Astrocyte (in vitro differentiated cells and primary cell): Measurements from ENCODE around the gene CCSER1.

Experiments
- EZH2 ChIP-seq: IDR thresholded peaks from 2 replicates; pipeline ENCODE4 v1.6.1; 2012; ENCODE audit warnings: mild to moderate bottlenecking, low read length, inconsistent platforms; ENCODE audit not compliant: insufficient read depth
- TF ChIP-seq, protein P1 (sequence below): IDR thresholded peaks from 2 replicates; pipeline ENCODE4 v1.5.1; 2011; ENCODE audit warnings: low read depth, mild to moderate bottlenecking, inconsistent platforms, low read length, moderate library complexity; ENCODE audit not compliant: insufficient read depth

GRCh38 chr4:91298824-91299223 is 1171.6 kb downstream of the CCSER1 start:
- TF ChIP-seq, protein P1, sequence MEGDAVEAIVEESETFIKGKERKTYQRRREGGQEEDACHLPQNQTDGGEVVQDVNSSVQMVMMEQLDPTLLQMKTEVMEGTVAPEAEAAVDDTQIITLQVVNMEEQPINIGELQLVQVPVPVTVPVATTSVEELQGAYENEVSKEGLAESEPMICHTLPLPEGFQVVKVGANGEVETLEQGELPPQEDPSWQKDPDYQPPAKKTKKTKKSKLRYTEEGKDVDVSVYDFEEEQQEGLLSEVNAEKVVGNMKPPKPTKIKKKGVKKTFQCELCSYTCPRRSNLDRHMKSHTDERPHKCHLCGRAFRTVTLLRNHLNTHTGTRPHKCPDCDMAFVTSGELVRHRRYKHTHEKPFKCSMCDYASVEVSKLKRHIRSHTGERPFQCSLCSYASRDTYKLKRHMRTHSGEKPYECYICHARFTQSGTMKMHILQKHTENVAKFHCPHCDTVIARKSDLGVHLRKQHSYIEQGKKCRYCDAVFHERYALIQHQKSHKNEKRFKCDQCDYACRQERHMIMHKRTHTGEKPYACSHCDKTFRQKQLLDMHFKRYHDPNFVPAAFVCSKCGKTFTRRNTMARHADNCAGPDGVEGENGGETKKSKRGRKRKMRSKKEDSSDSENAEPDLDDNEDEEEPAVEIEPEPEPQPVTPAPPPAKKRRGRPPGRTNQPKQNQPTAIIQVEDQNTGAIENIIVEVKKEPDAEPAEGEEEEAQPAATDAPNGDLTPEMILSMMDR = no peak
- no peak for TF ChIP-seq EZH2
